Measurements from ENCODE around the gene KIF16B. TPM values are rescaled to one million over a fixed set of nuclear protein-coding genes. Genes with fewer than 3 reads are reported as not detected.

The KIF16B gene
- total RNA-seq, 1 donor from 2014 or later, result 18.6 TPM

GRCh38 chr20:16299897-16300296 lies 273.4 kb downstream of the KIF16B start:
- DNase-seq (ENCODE audit: low read depth), result no peak

- DNase-seq (ENCODE audit: low read depth), result no peak
Measured at GRCh38 chr20:16296931-16297330, 276.3 kb downstream of the KIF16B start.

- DNase-seq (ENCODE audit: low read depth), result no peak
Measured at GRCh38 chr20:16295534-16295933, 277.7 kb downstream of the KIF16B start.

- DNase-seq (ENCODE audit: low read depth), result peak; percentile 44
Measured at GRCh38 chr20:16293590-16293989, 279.7 kb downstream of the KIF16B start.

- no peak for DNase-seq (ENCODE audit: low read depth)
Measured at GRCh38 chr20:16292226-16292880, 280.9 kb downstream of the KIF16B start.

GRCh38 chr20:16290358-16290757 lies 282.9 kb downstream of the KIF16B start:
- no peak for DNase-seq (ENCODE audit: low read depth)

GRCh38 chr20:16287776-16288175 lies 285.5 kb downstream of the KIF16B start:
- no peak for DNase-seq (ENCODE audit: low read depth)

- no peak for DNase-seq (ENCODE audit: low read depth)
Measured at GRCh38 chr20:16286601-16287000, 286.6 kb downstream of the KIF16B start.

GRCh38 chr20:16284385-16285100 lies 288.7 kb downstream of the KIF16B start:
- DNase-seq (ENCODE audit: low read depth), result no peak

GRCh38 chr20:16283978-16284377 lies 289.3 kb downstream of the KIF16B start:
- peak; percentile 73 for DNase-seq (ENCODE audit: low read depth)

GRCh38 chr20:16283307-16283706 lies 289.9 kb downstream of the KIF16B start:
- DNase-seq (ENCODE audit: low read depth), result peak; percentile 57

- no peak for DNase-seq (ENCODE audit: low read depth)
Measured at GRCh38 chr20:16280219-16280618, 293.0 kb downstream of the KIF16B start.

GRCh38 chr20:16279320-16279719 lies 293.9 kb downstream of the KIF16B start:
- no peak for DNase-seq (ENCODE audit: low read depth)

- DNase-seq (ENCODE audit: low read depth), result peak; percentile 22
Measured at GRCh38 chr20:16273812-16274555, 299.3 kb downstream of the KIF16B start.

- DNase-seq (ENCODE audit: low read depth), result no peak
Measured at GRCh38 chr20:16272780-16273360, 300.4 kb downstream of the KIF16B start.

GRCh38 chr20:16271450-16271849 lies 301.8 kb downstream of the KIF16B start:
- DNase-seq (ENCODE audit: low read depth), result peak; percentile 46

- DNase-seq (ENCODE audit: low read depth), result no peak
Measured at GRCh38 chr20:16270989-16271388, 302.3 kb downstream of the KIF16B start.

- DNase-seq (ENCODE audit: low read depth), result no peak
Measured at GRCh38 chr20:16270314-16270931, 302.8 kb downstream of the KIF16B start.

- DNase-seq (ENCODE audit: low read depth), result no peak
Measured at GRCh38 chr20:16267526-16267925, 305.7 kb downstream of the KIF16B start.

GRCh38 chr20:16265334-16265733 lies 307.9 kb downstream of the KIF16B start:
- no peak for DNase-seq (ENCODE audit: low read depth)

GRCh38 chr20:16263582-16263981 lies 309.7 kb downstream of the KIF16B start:
- DNase-seq (ENCODE audit: low read depth), result no peak

- no peak for DNase-seq (ENCODE audit: low read depth)
Measured at GRCh38 chr20:16262594-16262993, 310.7 kb downstream of the KIF16B start.
